ENCODE results near the gene SHB.

Gene SHB

DNA sequence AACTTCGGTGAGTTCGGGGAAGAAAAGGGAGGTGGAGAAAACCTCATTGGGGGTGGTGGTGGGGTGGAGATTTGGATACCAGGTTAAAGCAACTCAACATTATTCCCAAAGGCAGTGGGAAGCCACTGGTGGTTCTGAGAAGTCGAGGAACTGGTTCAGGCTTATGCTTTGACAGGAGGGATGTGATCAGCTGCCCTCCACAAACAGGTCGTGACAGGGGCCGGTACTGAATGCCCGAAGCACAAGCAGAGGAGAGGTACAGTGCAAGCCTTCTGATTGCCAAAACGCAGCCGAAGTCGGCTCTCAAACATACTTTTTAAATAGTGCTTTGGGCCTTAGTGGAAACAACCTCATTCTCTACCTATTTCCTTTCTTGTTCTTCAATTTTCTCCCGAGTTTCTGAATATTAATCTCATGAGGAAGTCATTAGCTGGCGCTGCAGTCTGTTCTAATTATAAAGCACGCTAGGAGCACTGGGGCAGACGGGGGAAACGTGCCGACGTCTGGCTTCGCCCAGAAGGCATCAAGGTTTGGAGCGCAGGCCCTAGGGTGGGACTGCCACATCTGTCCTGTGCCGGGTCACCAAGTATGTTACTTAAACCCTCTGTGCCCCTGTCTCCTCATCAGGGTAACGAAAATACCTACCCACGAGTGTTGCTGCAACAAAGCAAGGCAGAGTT is 27.3 kb downstream of the SHB start:
- no peak for DNase-seq

- DNase-seq = no peak
Observed at GRCh38 chr9:38039907-38040682, 28.9 kb downstream of the SHB start.

DNA sequence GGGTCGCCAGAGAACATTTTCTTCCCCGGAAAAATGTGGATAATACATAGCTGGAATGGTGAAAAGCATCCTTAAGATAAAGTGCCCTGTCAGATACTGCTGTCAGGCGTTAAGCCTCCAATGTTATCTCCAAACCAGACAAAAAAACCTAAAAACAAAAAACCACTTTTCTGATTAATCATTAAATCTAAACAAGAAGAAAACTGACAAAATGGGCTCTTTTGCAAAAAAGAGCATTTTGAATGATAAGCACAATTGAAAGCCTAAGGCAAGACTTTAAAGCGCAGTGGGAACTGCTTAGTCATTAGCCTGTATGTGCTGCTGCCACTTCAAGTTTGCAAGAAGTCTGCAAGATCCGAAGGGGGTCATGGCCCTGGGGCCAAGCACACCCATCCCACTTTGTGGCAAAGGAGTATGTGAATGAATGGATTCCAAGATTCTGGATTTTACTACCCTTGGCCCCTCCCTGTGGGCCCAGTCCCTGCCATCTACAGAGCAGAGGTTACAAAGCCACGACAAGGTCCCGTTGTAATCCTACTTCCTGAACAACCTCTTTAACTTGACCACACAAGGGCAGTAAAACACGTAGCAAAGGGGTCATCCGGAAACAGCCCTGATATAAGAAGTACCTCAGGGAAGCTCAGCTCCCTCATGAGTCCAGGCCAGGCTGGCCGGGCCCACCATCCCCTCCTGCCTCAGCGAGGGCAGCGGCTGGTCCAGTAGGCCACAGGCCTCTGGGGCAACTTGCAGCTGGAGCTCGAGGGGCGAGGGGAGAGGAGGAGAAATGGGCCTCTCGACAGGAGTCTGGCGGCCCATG is 29.7 kb downstream of the SHB start:
- no peak for DNase-seq

DNA sequence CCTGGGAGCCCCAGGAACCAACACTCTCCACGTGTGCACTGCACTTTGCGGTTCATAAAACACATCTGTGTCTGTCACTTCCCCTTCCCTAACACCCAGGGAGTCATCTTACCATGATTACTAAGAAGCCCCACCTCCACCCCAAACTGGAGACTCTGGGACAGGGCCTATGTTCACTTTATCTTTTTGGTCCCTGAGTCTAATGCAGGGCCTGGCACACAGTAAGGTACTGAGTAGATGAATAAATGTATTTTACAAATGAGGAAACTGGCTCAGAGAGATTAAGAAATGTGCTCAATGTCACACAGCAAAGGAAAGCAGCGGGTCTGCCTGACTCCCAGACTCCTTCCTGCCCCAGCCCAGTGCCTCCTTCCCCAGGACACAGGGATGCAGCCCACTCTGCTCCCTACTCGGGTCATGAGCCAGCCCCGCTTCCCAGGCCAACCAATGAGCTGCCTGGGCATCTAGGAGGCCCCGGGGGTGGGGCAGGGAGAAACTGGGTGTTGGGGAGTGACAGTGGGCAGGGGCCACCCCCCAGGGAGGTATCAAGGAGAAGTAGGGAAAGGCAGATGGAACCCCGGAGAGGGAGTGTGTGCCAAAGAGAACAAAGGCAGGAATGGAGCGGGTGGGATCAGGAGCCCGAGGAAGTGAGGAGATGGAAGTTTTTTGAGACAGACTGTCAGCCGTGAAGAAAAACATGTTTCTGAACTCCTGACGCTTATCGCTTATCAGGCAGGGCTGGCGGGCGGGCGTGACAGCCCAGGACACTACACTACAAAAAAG is 30.5 kb downstream of the SHB start:
- no peak for DNase-seq

DNA sequence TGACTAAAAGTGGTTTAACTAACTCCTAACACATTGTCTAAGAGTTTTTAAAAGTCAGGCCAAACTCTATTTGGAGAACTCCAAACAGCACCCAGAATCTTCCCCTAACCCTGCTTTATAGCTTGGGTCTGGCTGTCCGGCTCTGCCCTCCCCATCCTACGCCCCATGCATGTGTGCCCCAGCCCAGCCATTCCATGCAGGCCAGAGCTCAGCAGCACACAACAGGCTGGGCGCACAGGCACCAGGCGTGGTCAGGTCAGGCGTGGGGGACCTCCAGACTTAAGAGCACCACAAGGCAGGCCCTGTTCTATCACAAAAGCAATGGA is 31.1 kb downstream of the SHB start:
- DNase-seq = no peak

GRCh38 chr9:38036359-38037084 is 32.5 kb downstream of the SHB start:
- no peak for DNase-seq

GRCh38 chr9:38035873-38036272 is 33.2 kb downstream of the SHB start:
- no peak for DNase-seq

GRCh38 chr9:38033941-38034340 is 35.1 kb downstream of the SHB start:
- no peak for DNase-seq

DNA sequence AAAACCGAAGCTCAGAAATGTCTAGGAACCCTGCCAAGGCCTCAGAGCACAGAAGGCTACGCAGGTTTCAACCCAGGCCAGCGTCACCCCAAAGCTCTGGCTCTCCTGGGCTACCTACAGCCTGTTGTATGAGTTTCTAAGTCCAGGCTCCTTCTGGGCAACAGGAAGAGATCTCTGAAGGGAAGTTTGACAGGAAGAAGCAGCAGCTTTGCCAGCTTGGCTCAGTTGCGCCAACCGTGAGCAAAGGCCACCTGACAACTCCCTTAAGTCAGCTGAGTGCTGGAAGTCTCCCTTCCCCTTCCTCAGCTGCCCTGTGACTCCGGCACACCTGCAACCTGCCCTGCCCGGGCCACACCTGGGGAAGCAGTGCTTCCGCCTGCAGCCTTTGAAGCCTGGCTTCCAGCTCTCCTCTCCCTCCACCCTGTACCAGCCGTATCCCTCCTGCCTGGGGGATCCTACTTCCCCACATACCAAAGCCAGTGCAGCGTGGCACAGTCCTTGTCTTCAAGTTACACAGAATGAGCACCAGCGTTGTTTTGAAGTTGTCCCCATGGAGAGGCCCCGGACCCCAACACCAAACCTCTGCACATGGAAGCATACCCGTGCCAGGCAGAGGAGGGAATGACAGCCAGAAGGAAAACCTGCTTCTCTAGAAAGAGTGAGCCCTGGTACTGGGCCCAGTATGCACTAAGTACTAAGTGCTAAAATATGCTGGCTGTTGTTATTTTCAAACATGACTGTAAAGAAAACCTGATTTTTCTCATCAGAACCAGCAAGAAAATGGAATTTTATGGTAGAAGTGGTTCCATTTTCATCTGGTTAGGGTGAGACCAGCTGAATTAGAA is 36.5 kb downstream of the SHB start:
- DNase-seq = no peak

GRCh38 chr9:38031594-38031993 is 37.4 kb downstream of the SHB start:
- no peak for DNase-seq

- no peak for DNase-seq
Observed at GRCh38 chr9:38030658-38031057, 38.4 kb downstream of the SHB start.

DNA sequence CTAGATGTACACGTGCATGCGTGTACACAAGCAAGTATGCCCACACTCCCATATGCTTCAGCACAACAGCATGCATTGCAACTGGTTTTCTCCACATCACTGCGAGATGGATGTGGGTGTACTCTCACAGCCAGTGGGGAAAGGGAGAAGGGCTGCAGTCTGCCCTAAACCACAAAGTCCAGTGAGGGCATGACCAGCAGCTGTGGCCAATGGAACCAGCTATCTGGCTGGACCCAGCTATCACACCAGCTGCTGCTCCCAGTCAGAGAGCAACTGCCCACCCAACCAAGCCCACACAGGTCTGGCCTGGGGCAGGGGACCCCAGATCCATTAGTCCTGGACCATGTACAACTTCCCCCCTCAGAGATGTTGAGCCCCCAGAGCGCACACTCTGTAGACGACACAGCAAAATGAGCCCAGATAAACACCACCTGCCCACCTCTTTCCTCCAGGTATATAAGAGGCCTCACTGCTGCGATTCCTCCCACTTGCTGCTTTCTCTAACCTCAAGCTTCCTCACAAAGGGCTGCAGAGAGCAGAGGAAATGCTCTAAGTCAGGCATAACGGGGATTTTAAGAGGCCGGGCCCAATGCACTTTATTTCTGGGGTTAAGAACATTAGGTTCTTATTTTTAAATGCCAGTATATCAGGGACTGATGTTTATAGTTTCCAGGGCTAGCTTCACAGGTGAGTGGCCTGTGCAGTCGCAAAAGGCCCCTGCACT is 39.0 kb downstream of the SHB start:
- no peak for DNase-seq

DNA sequence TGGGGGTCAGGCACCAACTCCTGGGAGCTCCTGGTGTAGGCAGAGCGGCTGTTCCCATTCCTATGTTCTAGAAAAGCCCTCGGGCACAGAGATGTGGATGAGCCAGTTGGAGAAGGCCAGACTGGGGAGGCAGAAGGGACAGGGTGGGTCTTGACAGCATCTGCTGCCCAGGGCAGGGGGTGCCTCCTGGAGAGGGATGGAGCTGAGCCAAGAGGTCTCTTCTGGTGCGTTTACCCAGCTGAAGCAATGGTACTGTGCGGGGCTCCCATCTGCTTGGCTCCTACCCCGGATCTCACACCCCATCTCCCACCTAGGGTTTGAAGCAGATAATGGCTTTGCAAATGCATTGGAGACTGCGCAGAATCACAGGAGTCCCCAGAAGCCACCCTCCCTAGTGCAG is 41.3 kb downstream of the SHB start:
- DNase-seq = no peak

DNA sequence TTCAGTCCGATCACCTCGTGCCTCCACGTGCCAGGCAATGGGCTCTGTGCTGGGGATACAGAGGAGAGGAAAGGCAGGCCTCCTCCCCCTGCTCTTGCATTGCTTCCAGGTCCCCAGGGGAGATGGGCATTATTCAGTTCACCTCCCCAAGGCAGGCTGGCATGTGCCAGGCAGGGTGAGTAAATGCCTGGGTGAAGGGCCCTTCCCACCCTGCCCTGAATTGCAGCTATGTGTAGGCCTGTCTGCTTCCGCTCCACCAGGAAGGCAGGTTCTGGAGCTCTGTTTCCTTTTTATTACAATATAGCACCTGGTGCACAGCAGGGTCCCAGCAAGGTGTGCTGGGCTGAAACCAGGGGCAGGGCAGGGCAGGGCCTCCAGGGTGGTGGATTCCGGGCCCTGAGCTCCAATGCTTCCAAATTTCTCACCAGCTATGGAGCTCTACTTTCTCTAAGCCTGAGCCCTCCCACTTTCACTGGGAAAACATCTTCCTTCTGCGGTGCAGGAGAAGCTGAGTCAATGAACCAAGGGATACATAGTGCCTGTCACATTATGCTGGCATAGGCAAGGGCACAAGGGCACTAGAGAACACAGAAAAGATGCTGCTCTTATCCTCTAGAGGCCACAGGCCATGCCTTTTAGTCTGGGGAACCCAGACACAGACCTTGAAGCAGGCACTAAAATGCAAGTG is 42.0 kb downstream of the SHB start:
- DNase-seq = no peak

DNA sequence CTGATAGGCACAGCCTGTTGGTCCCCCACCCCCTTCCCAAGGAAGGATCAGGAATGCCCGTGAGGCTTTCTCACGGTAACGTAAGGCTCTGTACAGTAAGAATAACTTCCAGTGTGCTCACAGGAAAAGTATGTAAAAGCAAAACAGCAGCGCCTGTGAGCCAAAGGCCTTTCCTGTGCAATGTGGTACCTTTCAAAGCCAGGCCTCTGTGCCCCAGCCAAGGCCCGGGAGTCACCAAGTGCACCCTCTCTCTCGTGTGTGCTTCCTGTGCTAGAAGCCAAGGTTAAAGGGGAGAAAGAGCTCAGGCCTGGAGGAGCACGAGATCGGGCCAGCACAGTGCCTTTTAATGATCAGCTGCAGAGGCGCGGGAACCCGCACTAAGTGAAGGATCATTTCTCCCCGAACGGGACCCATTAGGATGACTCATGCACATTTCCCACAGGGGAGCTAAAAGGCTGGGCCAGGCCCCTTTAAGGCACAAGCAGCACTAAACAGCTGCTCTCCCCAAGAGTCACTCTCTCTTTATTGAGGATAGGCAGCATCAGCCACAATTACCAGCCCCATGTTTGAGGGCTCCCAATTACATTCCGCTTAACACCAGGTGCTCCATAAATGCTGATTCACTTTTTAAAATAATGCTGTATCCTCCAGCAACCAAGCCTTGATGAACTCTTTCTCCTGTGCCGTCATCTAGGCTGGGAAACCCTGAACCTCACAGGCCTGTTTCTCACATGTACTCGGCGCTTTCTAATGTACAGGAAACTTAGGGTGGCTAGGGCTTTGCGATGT is 42.8 kb downstream of the SHB start:
- DNase-seq = no peak

GRCh38 chr9:38025166-38025565 is 43.9 kb downstream of the SHB start:
- DNase-seq = no peak

DNA sequence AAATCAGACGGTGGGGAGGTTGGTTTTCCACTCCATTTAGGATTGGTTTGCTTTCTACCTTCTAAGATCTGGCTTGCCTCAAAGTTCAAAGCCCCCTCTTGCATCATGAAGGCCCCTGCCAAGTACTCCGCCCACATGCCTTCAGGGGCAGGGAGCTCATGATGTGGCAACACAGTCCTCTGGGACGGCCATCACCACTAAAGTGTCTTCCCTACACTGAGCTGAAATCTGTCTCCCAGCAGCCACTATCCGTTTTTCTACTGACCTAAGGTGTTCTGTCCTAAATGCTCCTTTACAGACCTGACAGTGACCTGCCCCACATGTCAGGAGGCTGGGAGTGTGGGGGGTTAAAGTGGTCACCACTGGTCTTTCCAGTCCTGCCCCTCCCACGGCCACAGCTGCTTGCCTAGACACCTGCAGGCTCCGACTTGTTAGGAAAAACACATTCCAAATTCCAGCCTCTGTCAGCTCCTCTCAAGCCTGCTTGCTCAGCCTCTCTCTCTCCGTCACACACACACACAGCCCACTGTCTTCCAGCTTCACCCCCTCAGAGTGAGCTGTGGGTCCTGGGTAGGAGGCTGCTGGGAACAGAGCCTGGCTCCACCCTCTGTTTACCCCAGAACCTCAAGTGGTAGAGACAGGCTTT is 44.9 kb downstream of the SHB start:
- no peak for DNase-seq

GRCh38 chr9:38023661-38024035 is 45.4 kb downstream of the SHB start:
- no peak for DNase-seq

- DNase-seq = no peak
Observed at GRCh38 chr9:38022995-38023394, 46.0 kb downstream of the SHB start.

All from activated effector memory CD4-positive, alpha-beta T cell treated with anti-CD3 and anti-CD28 coated beads, Interleukin-2, amount 50 U/mL, for 16 hours (primary cell).